HCT116 (cell line): ENCODE results near the gene CA10. TPM values are rescaled to one million over a fixed set of nuclear protein-coding genes. Genes with fewer than 3 reads are reported as not detected.

Source experiments
- ATAC-seq: fragments of 200-7000 bp; cut with Tn5 transposase; 2 replicates; pipeline ENCODE4 v1.9.1; 2020; ENCODE audit warnings: mild to moderate bottlenecking, moderate library complexity
- BruUV-seq: library from RNA; stranded (reverse); fragments of 400-500 nt; replicated peaks from 2 replicates; lab custom pipeline; 2021; lab: Mats Ljungman, UMichigan
- CTCF ChIA-PET: fragments of 300-600 bp; sonication (Branson Sonifier 250); formaldehyde crosslinking; loops from one replicate; lab custom pipeline; 2021; ENCODE audit warnings: antibody characterized with exemption; lab: Charles Lee
- POLR2A ChIA-PET: fragments of 300-600, 350-600 bp; sonication (Branson Sonifier 250); formaldehyde crosslinking; loops from one replicate; lab custom pipeline; 2021; ENCODE audit warnings: antibody characterized with exemption; lab: Charles Lee
- RAD21 ChIA-PET, 2 experiments: fragments of 300-600 bp; sonication (Branson Sonifier 250); formaldehyde crosslinking; loops; one replicate each; lab custom pipeline; 2023; ENCODE audit warnings: low total read pairs in 2 of 2; ENCODE audit not compliant: uncharacterized antibody in 2 of 2, unreplicated experiment in 2 of 2, low non-redundant PET in 1 of 2; lab: Charles Lee
- DNase-seq: peaks from one replicate; pipeline ENCODE4 v3.0.0-alpha.2; 2010; ENCODE audit warnings: low read depth, low spot score
- H2AFZ ChIP-seq: fragments of 200-600 bp; shearing (Covaris generic), sonication (generic); 2 replicates; pipeline ENCODE4 v1.6.1; 2017; ENCODE audit warnings: low read depth, mixed run types, mixed read lengths, antibody characterized with exemption, low read length; ENCODE audit not compliant: poor library complexity, severe bottlenecking
- H3K27ac ChIP-seq: 2 replicates; pipeline ENCODE4 v1.5.1; 2012; ENCODE audit warnings: low read depth, low read length
- H3K27me3 ChIP-seq: fragments of 200-600 bp; sonication (generic); 2 replicates; pipeline ENCODE4 v1.6.1; 2016; ENCODE audit warnings: mixed run types, low read length, mixed read lengths; ENCODE audit not compliant: insufficient read depth
- H3K36me3 ChIP-seq, 2 experiments: fragments of 200-500 bp in 1 of 2; fragments of 200-600 bp in 1 of 2; sonication (Bioruptor generic) in 1 of 2; sonication (generic) in 1 of 2; 2 replicates each; pipeline versions ENCODE4 v1.5.1 to v1.6.1; 2014 to 2016; ENCODE audit warnings: low read length in 2 of 2, inconsistent platforms in 1 of 2, mixed read lengths in 1 of 2, mixed run types in 1 of 2; ENCODE audit not compliant: insufficient read depth in 2 of 2, control insufficient read depth in 1 of 2
- H3K4me1 ChIP-seq, 2 experiments: fragments of 200-600 bp in 1 of 2; sonication (generic) in 1 of 2; 2 replicates each; pipeline versions ENCODE4 v1.5.1 to v1.6.1; 2012 to 2017; ENCODE audit warnings: low read length in 2 of 2, inconsistent platforms in 1 of 2, mild to moderate bottlenecking in 1 of 2, mixed read lengths in 1 of 2, mixed run types in 1 of 2, moderate library complexity in 1 of 2; ENCODE audit not compliant: insufficient read depth in 2 of 2, control insufficient read depth in 1 of 2
- H3K4me2 ChIP-seq: fragments of 200-600 bp; sonication (generic); 2 replicates; pipeline ENCODE4 v1.6.1; 2017; ENCODE audit warnings: mixed run types, low read length, mixed read lengths
- H3K4me3 ChIP-seq, 2 experiments: fragments of 200-600 bp in 1 of 2; sonication (generic) in 1 of 2; replicated peaks in 1 of 2; 2 replicates each; pipeline ENCODE4 v1.5.1; 2011 to 2016; ENCODE audit warnings: low read length in 2 of 2, control low read depth in 1 of 2, low read depth in 1 of 2, mild to moderate bottlenecking in 1 of 2, mixed read lengths in 1 of 2, mixed run types in 1 of 2
- H3K79me2 ChIP-seq: fragments of 200-600 bp; sonication (generic); 2 replicates; pipeline ENCODE4 v1.6.1; 2017; ENCODE audit warnings: mild to moderate bottlenecking, mixed run types, low read length, moderate library complexity, mixed read lengths; ENCODE audit not compliant: insufficient read depth
- H3K9ac ChIP-seq: fragments of 200-600 bp; sonication (generic); 2 replicates; pipeline ENCODE4 v1.6.1; 2016; ENCODE audit warnings: low read length, mixed read lengths
- H3K9me2 ChIP-seq: fragments of 200-600 bp; sonication (generic), shearing (Covaris generic); 2 replicates; pipeline ENCODE4 v1.6.1; 2017; ENCODE audit warnings: mixed run types, mild to moderate bottlenecking, moderate library complexity; ENCODE audit not compliant: insufficient read depth
- H3K9me3 ChIP-seq, 2 experiments: fragments of 200-500 bp in 1 of 2; fragments of 200-600 bp in 1 of 2; sonication (Bioruptor generic) in 1 of 2; sonication (generic) in 1 of 2; 2 replicates each; pipeline ENCODE4 v1.6.1; 2014 to 2017; ENCODE audit warnings: low read length in 2 of 2, mixed read lengths in 2 of 2, inconsistent platforms in 1 of 2, low read depth in 1 of 2, mild to moderate bottlenecking in 1 of 2, mixed run types in 1 of 2, moderate library complexity in 1 of 2; ENCODE audit not compliant: control insufficient read depth in 1 of 2, insufficient read depth in 1 of 2
- H4K20me1 ChIP-seq: fragments of 200-600 bp; sonication (generic), shearing (Covaris generic); 2 replicates; pipeline ENCODE4 v1.6.1; 2017; ENCODE audit warnings: mixed run types, mild to moderate bottlenecking, moderate library complexity; ENCODE audit not compliant: insufficient read depth
- CBX3 ChIP-seq: IDR thresholded peaks from 2 replicates; pipeline ENCODE4 v1.6.1; 2012; ENCODE audit warnings: low read depth
- CEBPB ChIP-seq: IDR thresholded peaks from 2 replicates; pipeline ENCODE4 v1.6.1; 2012; ENCODE audit warnings: low read depth
- EGR1 ChIP-seq: IDR thresholded peaks from 2 replicates; pipeline ENCODE4 v1.6.1; 2012; ENCODE audit warnings: low read depth
- ELF1 ChIP-seq: IDR thresholded peaks from 2 replicates; pipeline ENCODE4 v1.6.1; 2012; ENCODE audit warnings: low read depth, borderline replicate concordance
- FOSL1 ChIP-seq: IDR thresholded peaks from 2 replicates; pipeline ENCODE4 v1.6.1; 2012; ENCODE audit warnings: low read depth
- JUND ChIP-seq: IDR thresholded peaks from 2 replicates; pipeline ENCODE4 v1.6.1; 2012
- POLR2A ChIP-seq: IDR thresholded peaks from 2 replicates; pipeline ENCODE4 v1.7.0; 2011; ENCODE audit warnings: borderline replicate concordance; ENCODE audit not compliant: insufficient read depth, insufficient read length; ENCODE audit errors: extremely low read depth
- SP1 ChIP-seq: IDR thresholded peaks from 2 replicates; pipeline ENCODE4 v1.6.1; 2012; ENCODE audit warnings: low read depth
- SRF ChIP-seq: IDR thresholded peaks from 2 replicates; pipeline ENCODE4 v1.6.1; 2012; ENCODE audit warnings: low read depth
- TCF7L2 ChIP-seq: IDR thresholded peaks from 2 replicates; pipeline ENCODE4 v1.7.0; 2011; ENCODE audit warnings: borderline replicate concordance, inconsistent platforms; ENCODE audit not compliant: insufficient read depth, insufficient read length; ENCODE audit errors: extremely low read depth
- YY1 ChIP-seq: IDR thresholded peaks from 2 replicates; pipeline ENCODE4 v1.6.1; 2011; ENCODE audit warnings: low read length, low read depth, moderate library complexity, mild to moderate bottlenecking; ENCODE audit not compliant: insufficient replicate concordance; ENCODE audit errors: extremely low read depth
- ZFX ChIP-seq: fragments of 450-650 bp; IDR thresholded peaks from 2 replicates; pipeline ENCODE4 v1.6.1; 2017
- ZNF274 ChIP-seq: fragments of 200-500 bp; sonication (Bioruptor generic); IDR thresholded peaks from 2 replicates; pipeline ENCODE4 v1.6.1; 2014; ENCODE audit warnings: mild to moderate bottlenecking, low read depth, low read length, inconsistent platforms
- intact Hi-C: fragments of 100-400 bp; cut with micrococcal nuclease; formaldehyde crosslinking; loops from 2 replicates; pipeline ENCODE4 v1.10.0; 2022
- total RNA-seq: library from RNA; stranded (reverse); gene quantifications from one replicate; pipeline ENCODE4 v1.2.1, GENCODE V29; 2021; ENCODE audit not compliant: unreplicated experiment
- TF ChIP-seq, protein P1 (sequence below): IDR thresholded peaks from 2 replicates; pipeline ENCODE4 v1.6.1; 2012
- TF ChIP-seq, protein P2 (sequence below), 3 experiments: fragments of 200-600 bp in 1 of 3; sonication (generic) in 1 of 3; IDR thresholded peaks in 2 of 3; conservative IDR thresholded peaks in 1 of 3; 2 replicates each; pipeline ENCODE4 v1.5.1; 2012 to 2017; ENCODE audit warnings: low read depth in 2 of 3, low read length in 2 of 3, antibody characterized with exemption in 1 of 3, borderline replicate concordance in 1 of 3, control low read depth in 1 of 3, mild to moderate bottlenecking in 1 of 3, mixed read lengths in 1 of 3, mixed run types in 1 of 3, moderate library complexity in 1 of 3; ENCODE audit not compliant: insufficient read depth in 1 of 3

CA10 gene
- total RNA-seq, 1 experiment from 2014 or later = not detected

DNA sequence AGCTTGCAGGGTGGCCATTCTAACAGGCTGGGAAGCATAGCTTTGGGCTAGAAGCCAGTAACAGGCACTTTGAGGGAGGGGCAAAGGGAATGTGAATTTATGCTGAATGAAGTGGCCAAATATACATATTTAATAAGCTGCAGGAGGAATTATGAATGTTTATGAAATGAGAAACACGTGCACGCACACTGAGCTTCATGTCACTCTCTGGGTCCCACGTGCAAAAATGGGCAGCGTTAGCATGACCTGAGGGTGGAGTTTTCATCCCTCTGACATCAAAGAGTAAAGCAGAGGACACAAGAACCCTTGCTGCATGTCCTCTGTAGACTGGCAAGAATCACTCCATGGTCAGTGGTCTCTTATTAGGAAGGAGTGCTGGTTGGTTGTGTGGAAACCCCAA, 561.2 kb downstream of the CA10 start:
- Histone ChIP-seq H3K4me3 (no peak overlapping the region), H3K9me3 (no peaks in the 10 kb centered on the region), H4K20me1 (no peaks in the 10 kb centered on the region), H3K4me1 (no peaks in the 10 kb centered on the region), H3K79me2 (no peaks in the 10 kb centered on the region), H3K9ac (no peak overlapping the region), H3K36me3 (no peaks in the 10 kb centered on the region), H3K27me3 (peaks cover 41% of the 10 kb centered on the region; the same call in 1 of the 2 replicates), H3K27ac (no peak overlapping the region), H2AFZ (no peak overlapping the region), H3K4me2 (no peak overlapping the region), H3K9me2 (no peaks in the 10 kb centered on the region)
- TF ChIP-seq TCF7L2 (no peak), FOSL1 (no peak), EGR1 (no peak), POLR2A (no peak), YY1 (no peak), ELF1 (no peak), SRF (no peak), ZNF274 (no peak), JUND (no peak), SP1 (no peak), ZFX (no peak), CBX3 (no peak), CEBPB (no peak)
- TF ChIP-seq, protein P1, sequence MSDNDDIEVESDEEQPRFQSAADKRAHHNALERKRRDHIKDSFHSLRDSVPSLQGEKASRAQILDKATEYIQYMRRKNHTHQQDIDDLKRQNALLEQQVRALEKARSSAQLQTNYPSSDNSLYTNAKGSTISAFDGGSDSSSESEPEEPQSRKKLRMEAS = no peak
- TF ChIP-seq, protein P2, sequence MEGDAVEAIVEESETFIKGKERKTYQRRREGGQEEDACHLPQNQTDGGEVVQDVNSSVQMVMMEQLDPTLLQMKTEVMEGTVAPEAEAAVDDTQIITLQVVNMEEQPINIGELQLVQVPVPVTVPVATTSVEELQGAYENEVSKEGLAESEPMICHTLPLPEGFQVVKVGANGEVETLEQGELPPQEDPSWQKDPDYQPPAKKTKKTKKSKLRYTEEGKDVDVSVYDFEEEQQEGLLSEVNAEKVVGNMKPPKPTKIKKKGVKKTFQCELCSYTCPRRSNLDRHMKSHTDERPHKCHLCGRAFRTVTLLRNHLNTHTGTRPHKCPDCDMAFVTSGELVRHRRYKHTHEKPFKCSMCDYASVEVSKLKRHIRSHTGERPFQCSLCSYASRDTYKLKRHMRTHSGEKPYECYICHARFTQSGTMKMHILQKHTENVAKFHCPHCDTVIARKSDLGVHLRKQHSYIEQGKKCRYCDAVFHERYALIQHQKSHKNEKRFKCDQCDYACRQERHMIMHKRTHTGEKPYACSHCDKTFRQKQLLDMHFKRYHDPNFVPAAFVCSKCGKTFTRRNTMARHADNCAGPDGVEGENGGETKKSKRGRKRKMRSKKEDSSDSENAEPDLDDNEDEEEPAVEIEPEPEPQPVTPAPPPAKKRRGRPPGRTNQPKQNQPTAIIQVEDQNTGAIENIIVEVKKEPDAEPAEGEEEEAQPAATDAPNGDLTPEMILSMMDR (IDR thresholded peaks at IDR 0.05 in 2 of 3, conservative IDR thresholded peaks at IDR 0.05 in 1 of 3; ENCODE audit: borderline replicate concordance in 1 of 3, insufficient read depth in 1 of 3, low read depth in 2 of 3, low read length in 2 of 3) = no peak
- BruUV-seq = no TSS peak
- DNase-seq = no peak
- POLR2A ChIA-PET = no interaction called here
- CTCF ChIA-PET = interaction anchor here (1.8 kb wide), 1 partner anchor 12 kb away, joined by 4 read pairs; no protein-coding TSS in a partner anchor
- RAD21 ChIA-PET = no interaction called here
- intact Hi-C loops = no loop called here
- no peak for ATAC-seq
